Activated naive CD4-positive, alpha-beta T cell treated with anti-CD3 and anti-CD28 coated beads, Interleukin-2, amount 50 U/mL, for 72 hours (primary cell): ENCODE results near the gene PRSS8. TPM values are rescaled to one million over a fixed set of nuclear protein-coding genes. Genes with fewer than 3 reads are reported as not detected.

Source experiments
- ATAC-seq, 2 donors: fragments of 150-1000 bp; cut with Tn5 transposase; 2 replicates each; pipeline ENCODE4 v1.10.0; 2021; ENCODE audit warnings: mild to moderate bottlenecking in 2 of 2, moderate library complexity in 2 of 2
- DNase-seq, 2 donors: peaks; one replicate each; pipeline ENCODE4 v3.0.0; 2021 to 2022; ENCODE audit warnings: low spot score in 2 of 2
- H3K27ac Mint-ChIP-seq, 2 donors: one replicate each; pipeline ENCODE4 v1.8.0; 2022; ENCODE audit warnings: mild to moderate bottlenecking in 2 of 2, mixed read lengths in 2 of 2
- H3K36me3 Mint-ChIP-seq, 2 donors: one replicate each; pipeline ENCODE4 v1.8.0; 2022; ENCODE audit warnings: mixed read lengths in 2 of 2
- H3K9me3 Mint-ChIP-seq, 2 donors: one replicate each; pipeline ENCODE4 v1.8.0; 2022; ENCODE audit warnings: mixed read lengths in 2 of 2
- total RNA-seq, 2 donors: library from RNA; stranded (reverse); gene quantifications; one replicate each; pipeline ENCODE4 v1.2.3, GENCODE V29; 2022

PRSS8 gene
- total RNA-seq, 2 donors from 2014 or later: not detected

GRCh38 chr16:31083981-31084380 is 51.5 kb downstream of the PRSS8 start:
- Mint-ChIP-seq H3K36me3 (no peaks in the 10 kb centered on the region), H3K9me3 (no peaks in the 10 kb centered on the region), H3K27ac (no peak overlapping the region)
- no peak for ATAC-seq
- no peak for DNase-seq

- no peaks in the 10 kb centered on the region for H3K36me3 Mint-ChIP-seq
- ATAC-seq (no peak), DNase-seq (no peak)
- no peak overlapping the region for H3K27ac Mint-ChIP-seq
- no peaks in the 10 kb centered on the region for H3K9me3 Mint-ChIP-seq
Observed at GRCh38 chr16:31083556-31083955, 52.0 kb downstream of the PRSS8 start.

- Mint-ChIP-seq H3K27ac (no peak overlapping the region), H3K9me3 (no peaks in the 10 kb centered on the region), H3K36me3 (peaks cover 3% of the 10 kb centered on the region in 2 donors)
- DNase-seq (no peak), ATAC-seq (no peak)
Observed at GRCh38 chr16:31083081-31083480, 52.4 kb downstream of the PRSS8 start.

GRCh38 chr16:31082368-31083045 is 53.0 kb downstream of the PRSS8 start:
- Mint-ChIP-seq H3K9me3 (no peaks in the 10 kb centered on the region), H3K27ac (peak overlapping the region in 1 of 2 donors; percentile 48), H3K36me3 (peaks cover 6 to 8% of the 10 kb centered on the region in 2 donors)
- no peak for DNase-seq
- no peak for ATAC-seq

Other genes with a start within 250 kb of the PRSS8 start
- gene BCL7C, start 241.7 kb downstream of the PRSS8 start, total RNA-seq: 10 to 100 TPM; 27.3 to 45.9 TPM
- under 1 TPM; 0.29 to 0.96 TPM for gene CTF1, start 239.1 kb downstream of the PRSS8 start, total RNA-seq
- gene FBXL19, start 212.2 kb downstream of the PRSS8 start, total RNA-seq: 10 to 100 TPM; 24.4 to 36.4 TPM
- 10 to 100 TPM in 1 of 2 donors, 1 to 10 TPM in 1; 7.3 to 17.1 TPM for gene ORAI3, start 186.7 kb downstream of the PRSS8 start, total RNA-seq
- 10 to 100 TPM; 24.5 to 34.1 TPM for gene SETD1A, start 178.0 kb downstream of the PRSS8 start, total RNA-seq
- gene HSD3B7, start 150.5 kb downstream of the PRSS8 start, total RNA-seq: 1 to 10 TPM; 4.1 to 9.2 TPM
- gene STX1B, start 125.1 kb downstream of the PRSS8 start, total RNA-seq: 1 to 10 TPM in 1 of 2 donors, under 1 TPM in 1; 0.87 to 4.5 TPM
- gene STX4, start 102.2 kb downstream of the PRSS8 start, total RNA-seq: 10 to 100 TPM; 63.4 to 66.1 TPM
- gene ZNF668, start 61.5 kb downstream of the PRSS8 start, total RNA-seq: 10 to 100 TPM; 14.5 to 32.7 TPM
- gene ZNF646, start 61.3 kb downstream of the PRSS8 start, total RNA-seq: 10 to 100 TPM; 20.2 to 35.6 TPM
- 10 to 100 TPM in 1 of 2 donors, 1 to 10 TPM in 1; 7.4 to 12.1 TPM for gene PRSS53, start 46.8 kb downstream of the PRSS8 start, total RNA-seq
- gene VKORC1, start 40.9 kb downstream of the PRSS8 start, total RNA-seq: 10 to 100 TPM; 41.4 to 91.4 TPM
- 10 to 100 TPM; 18.3 to 61.0 TPM for gene BCKDK, start 27.3 kb downstream of the PRSS8 start, total RNA-seq
- 10 to 100 TPM; 57.8 to 88.5 TPM for gene KAT8, start 18.1 kb downstream of the PRSS8 start, total RNA-seq
- gene PRSS36, start 14.3 kb upstream of the PRSS8 start, total RNA-seq: 1 to 10 TPM; 1.0 to 1.1 TPM
- gene FUS, start 44.4 kb upstream of the PRSS8 start, total RNA-seq: 100 to 1,000 TPM; 486 to 763 TPM
- 10 to 100 TPM in 1 of 2 donors, 1 to 10 TPM in 1; 1.2 to 19.7 TPM for gene PYCARD, start 67.0 kb upstream of the PRSS8 start, total RNA-seq
- under 1 TPM; 0.06 to 0.09 TPM for gene TRIM72, start 78.4 kb upstream of the PRSS8 start, total RNA-seq
- not detected for gene PYDC1, start 81.4 kb upstream of the PRSS8 start, total RNA-seq
- gene ITGAM, start 124.2 kb upstream of the PRSS8 start, total RNA-seq: 1 to 10 TPM; 1.5 to 5.5 TPM
- gene ITGAX, start 219.4 kb upstream of the PRSS8 start, total RNA-seq: 10 to 100 TPM in 1 of 2 donors, 1 to 10 TPM in 1; 7.3 to 19.1 TPM